Kidney (tissue), 14 donors: ENCODE measurements around the gene TMEM41B. TPM values are rescaled to one million over a fixed set of nuclear protein-coding genes. Genes with fewer than 3 reads are reported as not detected.

Source experiments
- DNase-seq, 5 donors: peaks; one replicate each; pipeline ENCODE4 v3.0.0-alpha.2; 2013 to 2020
- FAIRE-seq: peaks from 2 replicates; lab custom pipeline; 2012; peaks lifted over from hg19 to GRCh38; lab: Jason Lieb, UNC
- H3K27ac ChIP-seq, 2 donors: one replicate each; pipeline ENCODE4 v1.7.0; 2013; ENCODE audit warnings: low read depth in 2 of 2, low read length in 2 of 2, inconsistent platforms in 1 of 2
- H3K27me3 ChIP-seq: one replicate; pipeline ENCODE4 v1.7.1; 2013; ENCODE audit warnings: low read length, inconsistent platforms; ENCODE audit not compliant: control insufficient read depth, insufficient read depth
- H3K36me3 ChIP-seq, 3 donors: one replicate each; pipeline versions ENCODE4 v1.7.0 to v1.7.1; 2013; ENCODE audit warnings: low read length in 3 of 3, control low read depth in 1 of 3, inconsistent platforms in 1 of 3; ENCODE audit not compliant: insufficient read depth in 3 of 3, control insufficient read depth in 2 of 3
- H3K4me1 ChIP-seq, 3 donors: one replicate each; pipeline versions ENCODE4 v1.7.0 to v1.7.1; 2013; ENCODE audit warnings: low read length in 3 of 3, inconsistent platforms in 1 of 3, low read depth in 1 of 3; ENCODE audit not compliant: control insufficient read depth in 2 of 3, insufficient read depth in 2 of 3
- H3K4me3 ChIP-seq, 3 donors: one replicate each; pipeline versions ENCODE4 v1.7.0 to v1.8.1; 2013; ENCODE audit warnings: low read length in 3 of 3, control low read depth in 1 of 3, inconsistent platforms in 1 of 3
- H3K9ac ChIP-seq, 3 donors: one replicate each; pipeline versions ENCODE4 v1.7.0 to v1.7.1; 2013; ENCODE audit warnings: low read length in 3 of 3, control low read depth in 1 of 3, inconsistent platforms in 1 of 3
- H3K9me3 ChIP-seq, 3 donors: one replicate each; pipeline versions ENCODE4 v1.7.0 to v1.7.1; 2013; ENCODE audit warnings: low read length in 3 of 3, control low read depth in 1 of 3, inconsistent platforms in 1 of 3; ENCODE audit not compliant: control insufficient read depth in 2 of 3, insufficient read depth in 1 of 3
- intact Hi-C: fragments of 100-400 bp; cut with DNase I; formaldehyde crosslinking; loops from one replicate; pipeline ENCODE4 v1.11.1; 2022
- polyA plus RNA-seq: library from polyadenylated mRNA; stranded (reverse); fragments of 350-450 nt; fragmentation: Illumina TruSeq; extraction: RNeasy Lipid Tissue Mini Kit (QIAGEN cat#74804); gene quantifications from one replicate; pipeline ENCODE4 v1.2.3, GENCODE V29; 2014; ENCODE audit warnings: low read depth, low replicate concordance; ENCODE audit not compliant: insufficient read depth
- total RNA-seq: library from RNA; stranded (reverse); fragmentation: NEBNext Ultra II Directional; extraction: Animal tissue kit (Norgen Biotek cat#: 25700); gene quantifications from one replicate; pipeline ENCODE4 v1.2.1, GENCODE V29; 2021
- TF ChIP-seq, protein P1 (sequence below): IDR thresholded peaks from 3 replicates; pipeline ENCODE4 v1.5.1; 2012; ENCODE audit warnings: mild to moderate bottlenecking, moderate library complexity, borderline replicate concordance; ENCODE audit not compliant: insufficient read depth; ENCODE audit errors: extremely low read depth
- donor health status: control.
- donor health status: control.
- donor health status: control.
- donor health status: control.
- donor health status: control.
- donor health status: DM: yes; HTN: yes; CAD: no.
- donor health status: Normal renal cell carcinoma (clear cell type).

Gene TMEM41B
- total and polyA plus RNA-seq, 2 donors from 2014 or later: 20.5 to 32.4 TPM

DNA sequence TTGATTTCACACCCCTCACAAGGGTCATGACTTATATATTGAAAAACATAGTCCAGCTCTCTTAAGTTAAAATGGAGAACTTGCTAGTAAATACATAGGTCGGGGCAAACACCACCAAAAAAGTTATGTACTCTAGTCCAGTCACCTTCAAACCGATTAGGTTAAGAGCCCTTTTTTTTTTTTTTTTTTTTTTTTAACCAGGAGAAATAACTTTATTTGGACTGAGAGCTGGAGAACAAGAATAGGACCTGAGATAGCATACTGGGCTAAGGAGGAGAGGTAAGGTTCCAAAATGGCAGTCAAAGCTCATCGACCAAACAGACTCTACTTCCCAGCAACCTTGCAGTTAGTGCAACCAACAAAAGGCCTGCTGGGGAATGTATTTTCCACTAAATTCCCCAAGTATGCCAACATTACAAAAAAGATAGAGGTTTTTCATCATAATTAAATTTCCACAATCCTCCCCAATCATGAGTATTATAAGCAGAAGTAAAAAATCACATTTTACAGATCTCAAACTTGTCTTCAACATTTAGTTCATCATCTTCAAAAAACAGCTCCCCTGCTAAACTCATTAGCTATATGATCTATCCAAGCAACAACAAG lies 3.8 kb downstream of the TMEM41B start:
- FAIRE-seq (no peak), DNase-seq (no peak)
- TF ChIP-seq, protein P1, sequence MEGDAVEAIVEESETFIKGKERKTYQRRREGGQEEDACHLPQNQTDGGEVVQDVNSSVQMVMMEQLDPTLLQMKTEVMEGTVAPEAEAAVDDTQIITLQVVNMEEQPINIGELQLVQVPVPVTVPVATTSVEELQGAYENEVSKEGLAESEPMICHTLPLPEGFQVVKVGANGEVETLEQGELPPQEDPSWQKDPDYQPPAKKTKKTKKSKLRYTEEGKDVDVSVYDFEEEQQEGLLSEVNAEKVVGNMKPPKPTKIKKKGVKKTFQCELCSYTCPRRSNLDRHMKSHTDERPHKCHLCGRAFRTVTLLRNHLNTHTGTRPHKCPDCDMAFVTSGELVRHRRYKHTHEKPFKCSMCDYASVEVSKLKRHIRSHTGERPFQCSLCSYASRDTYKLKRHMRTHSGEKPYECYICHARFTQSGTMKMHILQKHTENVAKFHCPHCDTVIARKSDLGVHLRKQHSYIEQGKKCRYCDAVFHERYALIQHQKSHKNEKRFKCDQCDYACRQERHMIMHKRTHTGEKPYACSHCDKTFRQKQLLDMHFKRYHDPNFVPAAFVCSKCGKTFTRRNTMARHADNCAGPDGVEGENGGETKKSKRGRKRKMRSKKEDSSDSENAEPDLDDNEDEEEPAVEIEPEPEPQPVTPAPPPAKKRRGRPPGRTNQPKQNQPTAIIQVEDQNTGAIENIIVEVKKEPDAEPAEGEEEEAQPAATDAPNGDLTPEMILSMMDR: no peak
- Histone ChIP-seq H3K36me3 (no peaks in the 10 kb centered on the region), H3K4me3 (no peak overlapping the region), H3K9me3 (no peaks in the 10 kb centered on the region), H3K27me3 (no peaks in the 10 kb centered on the region), H3K4me1 (peaks cover 0 to 10% (median 9%) of the 10 kb centered on the region in 3 donors), H3K27ac (no peak overlapping the region), H3K9ac (no peak overlapping the region)
- intact Hi-C loops: no loop called here

DNA sequence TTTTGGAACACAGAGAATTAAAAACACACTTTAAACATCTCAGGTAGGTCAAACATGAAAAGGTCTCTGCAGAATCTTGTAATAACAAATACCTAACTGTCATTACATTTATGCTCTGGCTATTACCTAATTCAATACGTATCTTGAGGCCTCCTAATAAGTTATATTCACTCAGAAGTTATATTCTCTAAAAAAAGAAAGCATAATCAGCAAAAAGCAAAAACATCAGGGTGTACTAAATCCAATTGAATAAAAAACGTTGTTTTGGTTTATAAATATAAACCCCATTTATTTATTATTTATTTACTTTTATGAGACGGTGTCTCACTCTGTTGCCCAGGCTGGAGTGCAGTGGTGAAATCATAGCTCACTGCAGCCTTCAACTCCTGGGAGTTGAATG lies 10.2 kb downstream of the TMEM41B start:
- Histone ChIP-seq H3K27ac (no peak overlapping the region), H3K4me1 (no peaks in the 10 kb centered on the region), H3K4me3 (no peak overlapping the region), H3K36me3 (no peaks in the 10 kb centered on the region), H3K9me3 (no peaks in the 10 kb centered on the region), H3K27me3 (no peaks in the 10 kb centered on the region), H3K9ac (no peak overlapping the region)
- FAIRE-seq (no peak), DNase-seq (no peak)
- intact Hi-C loops: no loop called here
- TF ChIP-seq, protein P1: no peak

DNA sequence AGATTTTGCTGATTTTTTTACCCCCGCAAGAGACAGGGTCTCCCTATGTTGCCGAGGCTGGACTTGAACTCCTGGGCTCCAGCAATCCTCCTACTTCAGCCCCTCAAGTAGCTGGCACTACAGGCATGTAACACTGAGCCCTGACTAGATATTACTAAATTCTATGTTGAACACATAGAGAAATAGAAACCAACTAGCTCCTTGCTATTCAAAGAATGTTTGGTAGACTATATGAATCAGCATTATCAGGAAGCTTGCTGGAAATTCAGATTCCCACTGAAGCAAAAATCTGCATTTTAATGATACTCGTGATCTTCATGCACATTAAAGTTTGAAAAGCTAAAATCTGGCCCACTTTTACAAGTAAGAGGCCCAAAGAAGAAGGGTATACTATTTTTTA lies 11.9 kb downstream of the TMEM41B start:
- H3K27ac ChIP-seq: no peak overlapping the region
- DNase-seq (no peak), FAIRE-seq (no peak)
- no peaks in the 10 kb centered on the region for H3K9me3 ChIP-seq
- no peaks in the 10 kb centered on the region for H3K36me3 ChIP-seq
- H3K27me3 ChIP-seq: no peaks in the 10 kb centered on the region
- H3K9ac ChIP-seq: no peak overlapping the region
- TF ChIP-seq, protein P1: no peak
- H3K4me1 ChIP-seq: no peaks in the 10 kb centered on the region
- intact Hi-C loops: no loop called here
- H3K4me3 ChIP-seq: no peak overlapping the region

DNA sequence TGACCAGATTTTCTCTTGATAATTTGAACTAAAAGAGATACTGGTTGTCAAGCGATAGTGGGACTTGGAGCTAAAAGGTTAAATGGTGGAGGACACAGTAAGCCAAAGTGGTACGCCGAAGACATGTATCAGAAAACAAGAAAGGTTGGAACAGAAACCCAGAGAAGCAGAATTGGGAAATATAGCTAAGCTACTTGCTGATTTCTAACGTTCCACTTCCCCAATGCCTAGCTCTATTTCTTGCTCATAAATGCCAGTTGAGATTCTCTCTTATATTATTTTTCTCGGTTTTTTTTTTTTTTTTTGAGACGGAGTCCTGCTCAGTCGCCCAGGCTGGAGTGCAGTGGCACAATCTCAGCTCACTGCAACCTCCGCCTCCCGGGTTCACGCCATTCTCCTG lies 12.7 kb downstream of the TMEM41B start:
- FAIRE-seq (no peak), DNase-seq (no peak)
- Histone ChIP-seq H3K4me1 (no peaks in the 10 kb centered on the region), H3K4me3 (no peak overlapping the region), H3K9me3 (no peaks in the 10 kb centered on the region), H3K36me3 (no peaks in the 10 kb centered on the region), H3K27ac (no peak overlapping the region), H3K9ac (no peak overlapping the region), H3K27me3 (no peaks in the 10 kb centered on the region)
- intact Hi-C loops: no loop called here
- TF ChIP-seq, protein P1: no peak
